ENCODE data around the gene CEMP1. TPM values are rescaled to one million over a fixed set of nuclear protein-coding genes. Genes with fewer than 3 reads are reported as not detected.

Gene CEMP1
- total RNA-seq, 1 experiment from 2014 or later = 0.94 TPM

DNA sequence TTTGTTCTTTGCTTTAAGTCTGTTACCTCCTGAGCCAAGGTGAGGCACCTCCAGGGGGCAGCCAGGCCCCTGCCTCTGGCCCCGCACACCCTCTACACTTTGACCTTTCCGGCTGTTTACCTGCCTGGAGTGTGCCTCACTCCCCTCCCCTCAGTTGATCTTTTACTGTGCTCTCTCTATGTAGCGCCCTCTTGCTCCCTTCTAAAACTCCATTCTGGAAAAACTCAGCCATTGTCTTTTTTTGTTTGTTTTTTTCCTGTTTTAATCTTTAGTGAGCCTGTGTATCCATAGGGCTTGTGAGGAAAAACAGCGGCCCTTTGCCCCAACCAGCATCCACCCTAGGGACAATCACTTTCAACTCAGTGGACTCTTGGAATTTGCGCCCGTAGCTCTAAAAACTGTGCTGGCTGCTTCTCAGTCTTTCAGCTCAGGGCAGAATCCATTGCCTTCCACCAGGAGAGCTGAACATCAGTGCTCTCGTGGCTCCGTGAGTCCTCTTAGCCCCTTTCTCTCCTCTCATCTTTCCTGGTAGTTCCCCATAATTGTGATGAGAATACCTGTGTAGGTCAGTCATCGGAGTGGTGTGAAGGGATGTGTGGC lies 6.8 kb downstream of the CEMP1 start:
- H3K36me3 ChIP-seq (ENCODE audit: low read depth) = no peaks in the 10 kb centered on the region; the same call in 1 of the 2 replicates
- H2AFZ ChIP-seq = no peak overlapping the region
- H4K20me1 ChIP-seq (ENCODE audit: insufficient read depth) = peaks cover 4% of the 10 kb centered on the region
- no TSS peak for BruUV-seq (replicated peaks)
- no peak overlapping the region for H3K4me3 ChIP-seq
- DNase-seq = no peak
- TF ChIP-seq CTCF (conservative IDR thresholded peaks at IDR 0.05) = no peak
- TF ChIP-seq EZH2 (IDR thresholded peaks at IDR 0.05; ENCODE audit: low read depth) = no peak
- intact Hi-C loops (cut with micrococcal nuclease; ENCODE audit: unreplicated experiment) = no loop called here
- peaks cover 17% of the 10 kb centered on the region; the same call in 1 of the 2 replicates for H3K4me1 ChIP-seq (replicated peaks; ENCODE audit: insufficient read depth)
- POLR2A ChIA-PET (ENCODE audit: unreplicated experiment) = no interaction called here
- no peak overlapping the region for H3K27ac ChIP-seq
- CTCF ChIA-PET = no interaction called here
- peaks cover 22% of the 10 kb centered on the region for H3K79me2 ChIP-seq (ENCODE audit: low read depth)
- no peaks in the 10 kb centered on the region for H3K9me3 ChIP-seq (ENCODE audit: insufficient read depth, low read depth)
- H3F3A ChIP-seq (ENCODE audit: insufficient read depth, low read depth) = peaks cover 19% of the 10 kb centered on the region; the same call in 1 of the 2 replicates
- H3K4me2 ChIP-seq = no peak overlapping the region
- H3K27me3 ChIP-seq (ENCODE audit: insufficient read depth, low read depth) = no peaks in the 10 kb centered on the region
- no peaks in the 10 kb centered on the region for H3K9me2 ChIP-seq (ENCODE audit: insufficient read depth)

- Histone ChIP-seq H4K20me1 (ENCODE audit: insufficient read depth) (peaks cover 10% of the 10 kb centered on the region), H3F3A (ENCODE audit: insufficient read depth, low read depth) (peaks cover 25% of the 10 kb centered on the region; the same call in 1 of the 2 replicates), H3K4me1 (replicated peaks; ENCODE audit: insufficient read depth) (peaks cover 18% of the 10 kb centered on the region; the same call in 1 of the 2 replicates), H3K27me3 (ENCODE audit: insufficient read depth, low read depth) (no peaks in the 10 kb centered on the region), H3K36me3 (ENCODE audit: low read depth) (no peaks in the 10 kb centered on the region; the same call in 1 of the 2 replicates), H3K27ac (no peak overlapping the region), H3K4me2 (no peak overlapping the region), H2AFZ (no peak overlapping the region), H3K9me2 (ENCODE audit: insufficient read depth) (no peaks in the 10 kb centered on the region), H3K79me2 (ENCODE audit: low read depth) (peaks cover 28% of the 10 kb centered on the region), H3K4me3 (no peak overlapping the region), H3K9me3 (ENCODE audit: insufficient read depth, low read depth) (no peaks in the 10 kb centered on the region)
- ChIA-PET CTCF (no interaction called here), POLR2A (ENCODE audit: unreplicated experiment) (no interaction called here)
- DNase-seq = no peak
- no TSS peak for BruUV-seq (replicated peaks)
- intact Hi-C loops (cut with micrococcal nuclease; ENCODE audit: unreplicated experiment) = no loop called here
- no peak for TF ChIP-seq EZH2 (IDR thresholded peaks at IDR 0.05; ENCODE audit: low read depth)
- no peak for TF ChIP-seq CTCF (conservative IDR thresholded peaks at IDR 0.05)
Observed at GRCh38 chr16:2523801-2524231, 7.4 kb downstream of the CEMP1 start.

DNA sequence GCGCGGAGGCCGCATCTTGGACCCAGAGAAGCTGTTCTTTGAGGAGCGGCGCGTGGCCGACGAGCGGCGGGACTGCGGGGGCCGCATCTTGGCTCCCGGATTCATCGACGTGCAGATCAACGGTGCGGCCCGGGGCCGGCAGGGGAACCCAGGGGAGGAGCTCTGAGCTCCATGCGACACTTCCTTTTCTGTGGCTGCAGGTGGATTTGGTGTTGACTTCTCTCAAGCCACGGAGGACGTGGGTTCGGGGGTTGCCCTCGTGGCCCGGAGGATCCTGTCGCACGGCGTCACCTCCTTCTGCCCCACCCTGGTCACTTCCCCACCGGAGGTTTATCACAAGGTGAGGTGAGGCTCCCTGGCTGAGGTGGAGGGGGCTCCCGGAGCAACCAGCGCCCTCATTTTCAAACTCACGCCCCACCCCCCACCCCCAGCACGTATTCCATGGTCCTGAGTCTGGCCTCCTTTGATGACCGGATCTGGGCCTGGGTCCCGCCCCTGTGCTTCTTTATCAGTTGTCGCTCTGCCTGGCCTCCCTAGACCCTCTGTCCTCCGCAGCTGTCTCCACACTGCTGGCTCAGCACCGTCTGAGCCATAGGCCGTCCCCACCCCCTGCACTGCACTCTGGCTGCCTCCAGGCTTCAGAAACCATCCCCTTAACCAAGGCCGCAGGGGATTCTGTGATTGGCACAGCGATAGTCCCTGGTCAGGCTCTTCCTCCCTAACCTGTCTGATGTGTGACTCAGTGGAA lies 10.2 kb downstream of the CEMP1 start:
- ChIA-PET POLR2A (ENCODE audit: unreplicated experiment) (interaction anchor here (0.6 kb wide), 1 partner anchor 1043 kb away, joined by 3 read pairs; no protein-coding TSS in a partner anchor), CTCF (no interaction called here)
- no peaks in the 10 kb centered on the region; the same call in 1 of the 2 replicates for H3K36me3 ChIP-seq (ENCODE audit: low read depth)
- no peak overlapping the region for H3K27ac ChIP-seq
- H3F3A ChIP-seq (ENCODE audit: insufficient read depth, low read depth) = peaks cover 33% of the 10 kb centered on the region; the same call in 1 of the 2 replicates
- peak overlapping the region; percentile 58 for H3K4me3 ChIP-seq
- peaks cover 26% of the 10 kb centered on the region; the same call in 1 of the 2 replicates for H3K4me1 ChIP-seq (replicated peaks; ENCODE audit: insufficient read depth)
- TF ChIP-seq EZH2 (IDR thresholded peaks at IDR 0.05; ENCODE audit: low read depth) = no peak
- no peak for TF ChIP-seq CTCF (conservative IDR thresholded peaks at IDR 0.05)
- H2AFZ ChIP-seq = peak overlapping the region; percentile 79
- peak overlapping the region; percentile 88 for H3K4me2 ChIP-seq
- intact Hi-C loops (cut with micrococcal nuclease; ENCODE audit: unreplicated experiment) = no loop called here
- DNase-seq = peak; percentile 34 to 73
- H4K20me1 ChIP-seq (ENCODE audit: insufficient read depth) = peaks cover 39% of the 10 kb centered on the region
- no TSS peak for BruUV-seq (replicated peaks)
- no peaks in the 10 kb centered on the region for H3K9me3 ChIP-seq (ENCODE audit: insufficient read depth, low read depth)
- H3K9me2 ChIP-seq (ENCODE audit: insufficient read depth) = no peaks in the 10 kb centered on the region
- no peaks in the 10 kb centered on the region for H3K27me3 ChIP-seq (ENCODE audit: insufficient read depth, low read depth)
- peaks cover 57% of the 10 kb centered on the region for H3K79me2 ChIP-seq (ENCODE audit: low read depth)
